GM12875 (cell line): ENCODE measurements around the gene LLPH.
"Not testable (repeated sequence)": the region's sequence is repeated elsewhere in the genome, so short reads cannot be mapped to it uniquely, and the experiment has no call there.

Experiments used
- H3K4me3 ChIP-seq: one replicate; pipeline ENCODE4 v1.5.1; 2011; ENCODE audit warnings: low read depth, low read length, control low read depth
- TF ChIP-seq, protein P1 (sequence below): IDR thresholded peaks from 2 replicates; pipeline ENCODE4 v1.5.1; 2011; ENCODE audit warnings: low read depth, mild to moderate bottlenecking, control low read depth, inconsistent platforms, low read length, moderate library complexity, borderline replicate concordance; ENCODE audit not compliant: insufficient read depth

LLPH gene

GRCh38 chr12:66130267-66131066 lies at the start of gene LLPH:
Gene LLPH (minus strand): TSS chr12:66130750. CDS start chr12:66129106, 1,644 bp downstream.
- H3K4me3 ChIP-seq, result peak within 1 kb of the TSS; percentile 89
- TF ChIP-seq, protein P1, sequence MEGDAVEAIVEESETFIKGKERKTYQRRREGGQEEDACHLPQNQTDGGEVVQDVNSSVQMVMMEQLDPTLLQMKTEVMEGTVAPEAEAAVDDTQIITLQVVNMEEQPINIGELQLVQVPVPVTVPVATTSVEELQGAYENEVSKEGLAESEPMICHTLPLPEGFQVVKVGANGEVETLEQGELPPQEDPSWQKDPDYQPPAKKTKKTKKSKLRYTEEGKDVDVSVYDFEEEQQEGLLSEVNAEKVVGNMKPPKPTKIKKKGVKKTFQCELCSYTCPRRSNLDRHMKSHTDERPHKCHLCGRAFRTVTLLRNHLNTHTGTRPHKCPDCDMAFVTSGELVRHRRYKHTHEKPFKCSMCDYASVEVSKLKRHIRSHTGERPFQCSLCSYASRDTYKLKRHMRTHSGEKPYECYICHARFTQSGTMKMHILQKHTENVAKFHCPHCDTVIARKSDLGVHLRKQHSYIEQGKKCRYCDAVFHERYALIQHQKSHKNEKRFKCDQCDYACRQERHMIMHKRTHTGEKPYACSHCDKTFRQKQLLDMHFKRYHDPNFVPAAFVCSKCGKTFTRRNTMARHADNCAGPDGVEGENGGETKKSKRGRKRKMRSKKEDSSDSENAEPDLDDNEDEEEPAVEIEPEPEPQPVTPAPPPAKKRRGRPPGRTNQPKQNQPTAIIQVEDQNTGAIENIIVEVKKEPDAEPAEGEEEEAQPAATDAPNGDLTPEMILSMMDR, result no peak

DNA sequence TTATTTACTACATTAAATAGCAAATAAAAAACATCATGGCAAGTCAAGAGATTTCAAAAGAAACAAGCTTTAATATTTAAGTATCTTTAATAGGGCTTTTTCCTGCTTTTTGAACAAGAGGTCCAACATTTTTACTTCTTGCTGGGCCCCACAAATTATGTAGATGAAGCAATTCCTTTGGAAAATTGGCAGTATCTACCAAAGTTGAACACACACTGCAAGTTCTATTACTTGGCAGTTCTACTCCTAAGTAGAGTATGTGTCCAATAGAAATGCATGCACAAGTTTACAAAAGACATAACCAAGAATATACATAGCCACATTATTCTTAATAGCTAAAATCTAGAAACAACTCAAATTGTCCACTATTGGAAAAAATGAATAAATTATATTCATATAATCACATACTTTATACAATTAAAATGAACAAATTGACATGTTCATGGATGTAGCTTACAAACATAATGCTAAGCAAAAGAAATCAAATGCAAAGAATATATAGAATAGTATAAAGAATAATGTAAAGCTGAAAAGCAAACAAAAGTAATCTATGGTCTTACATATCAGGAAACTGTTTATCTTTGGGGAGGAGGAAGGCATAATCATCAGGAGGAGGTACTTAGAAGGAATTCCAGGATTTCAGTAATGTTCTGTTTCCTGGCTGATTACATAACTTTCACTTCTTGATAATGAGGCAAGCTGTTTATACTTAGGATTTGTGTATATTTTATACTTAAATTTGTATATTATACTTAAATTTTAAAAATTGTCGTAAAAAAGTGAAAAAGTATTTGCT lies 45.8 kb upstream of the LLPH start:
- TF ChIP-seq, protein P1, result no peak
- H3K4me3 ChIP-seq, result no peak overlapping the region

GRCh38 chr12:66174391-66175325 lies 44.1 kb upstream of the LLPH start:
- not testable (repeated sequence) for H3K4me3 ChIP-seq

GRCh38 chr12:66170606-66171005 lies 40.1 kb upstream of the LLPH start:
- H3K4me3 ChIP-seq, result no peak overlapping the region
- TF ChIP-seq, protein P1, result no peak

DNA sequence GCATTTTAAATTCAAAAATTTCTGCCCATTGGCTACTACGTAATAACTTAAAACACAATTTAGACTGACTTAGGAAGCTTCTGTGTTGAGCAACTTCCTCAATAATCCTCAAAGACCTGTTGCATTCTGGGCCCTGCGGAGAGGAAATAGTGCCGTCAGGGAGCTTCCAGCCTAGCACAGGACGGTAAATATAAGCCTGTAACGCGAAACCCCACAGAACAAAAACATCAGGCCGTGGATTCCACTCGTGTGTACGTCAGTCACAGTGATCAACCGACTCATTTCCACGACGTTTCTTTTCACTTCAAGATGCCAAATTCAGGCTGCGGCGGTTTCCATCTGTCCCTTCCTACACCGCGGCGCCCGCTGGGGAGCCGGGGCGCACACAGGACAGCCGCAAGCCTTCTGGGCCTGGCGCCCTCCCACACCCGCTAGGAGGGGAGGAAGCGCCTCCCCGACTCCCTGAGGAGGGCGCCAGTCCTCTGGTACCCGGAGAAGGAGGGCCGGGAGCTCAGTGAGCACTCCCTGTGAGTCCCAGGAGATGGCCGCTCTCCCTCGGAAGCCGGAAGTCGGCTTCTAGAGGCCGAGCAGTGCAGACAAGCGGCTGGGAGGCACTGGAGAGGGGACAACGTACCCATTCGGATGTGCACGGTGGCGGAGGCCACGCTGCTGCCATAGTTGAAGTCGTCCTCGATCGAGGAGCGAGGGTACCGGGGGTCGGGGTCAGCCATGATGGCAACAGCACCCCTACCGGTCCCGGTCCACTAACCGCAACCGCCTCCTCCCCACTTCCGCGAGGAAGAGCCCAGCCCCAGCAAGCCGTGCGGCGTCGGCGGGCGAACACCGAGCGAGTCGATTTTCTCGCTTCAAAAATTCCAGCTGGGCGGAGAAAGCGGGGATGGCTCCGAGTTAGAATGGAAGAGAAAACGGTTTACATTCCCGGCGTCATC lies 38.9 kb upstream of the LLPH start, which contains the start of gene TMBIM4:
TMBIM4 (minus strand) TSS at position 776 of the 950 bp plus-strand sequence; CDS start at position 731, 45 bp downstream.
- TF ChIP-seq, protein P1, result no peak
- H3K4me3 ChIP-seq, result peak within 1 kb of the TSS; percentile 77

DNA sequence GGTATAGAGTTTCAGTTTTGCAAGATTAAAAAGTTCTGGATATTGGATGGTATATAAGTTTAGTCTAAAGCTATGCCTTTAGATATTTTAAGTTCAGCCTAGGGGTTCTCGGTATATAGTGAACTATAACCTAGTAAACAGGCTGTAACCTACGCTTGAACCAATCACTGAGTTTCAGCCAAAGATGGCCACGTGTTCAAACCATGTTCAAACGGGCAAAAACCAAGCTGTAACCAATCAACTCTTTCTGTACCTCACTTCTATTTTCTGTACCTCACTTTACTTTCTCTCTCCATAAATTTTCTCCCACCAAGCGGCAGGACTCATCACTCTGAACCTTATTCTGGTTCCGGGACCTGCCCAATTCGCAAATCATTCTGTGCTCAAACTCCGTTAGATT lies 37.9 kb upstream of the LLPH start:
- TF ChIP-seq, protein P1, result no peak
- H3K4me3 ChIP-seq, result no peak overlapping the region
